ENCODE results near the gene SYT7.

Gene SYT7

DNA sequence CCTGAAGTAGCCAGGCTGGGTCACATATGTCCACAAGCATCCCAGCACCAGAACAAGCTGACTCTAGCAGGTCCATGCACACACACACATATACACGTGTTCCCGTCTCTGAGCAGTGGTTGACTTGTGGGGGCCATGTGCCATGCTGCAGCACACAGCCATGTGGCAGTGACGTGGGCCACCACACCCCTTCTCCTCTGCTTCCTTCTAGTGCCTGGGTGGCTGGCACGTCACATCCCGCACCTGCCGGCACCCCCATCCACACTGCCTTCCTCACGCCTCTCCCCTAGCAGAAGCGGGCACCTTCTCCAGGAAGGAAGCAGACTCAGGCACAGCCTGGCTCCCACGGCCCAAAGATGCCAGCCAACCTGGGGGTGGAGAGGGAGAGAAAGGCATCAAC, 9.5 kb downstream of the SYT7 start (continued):
- TF ChIP-seq, protein P1, sequence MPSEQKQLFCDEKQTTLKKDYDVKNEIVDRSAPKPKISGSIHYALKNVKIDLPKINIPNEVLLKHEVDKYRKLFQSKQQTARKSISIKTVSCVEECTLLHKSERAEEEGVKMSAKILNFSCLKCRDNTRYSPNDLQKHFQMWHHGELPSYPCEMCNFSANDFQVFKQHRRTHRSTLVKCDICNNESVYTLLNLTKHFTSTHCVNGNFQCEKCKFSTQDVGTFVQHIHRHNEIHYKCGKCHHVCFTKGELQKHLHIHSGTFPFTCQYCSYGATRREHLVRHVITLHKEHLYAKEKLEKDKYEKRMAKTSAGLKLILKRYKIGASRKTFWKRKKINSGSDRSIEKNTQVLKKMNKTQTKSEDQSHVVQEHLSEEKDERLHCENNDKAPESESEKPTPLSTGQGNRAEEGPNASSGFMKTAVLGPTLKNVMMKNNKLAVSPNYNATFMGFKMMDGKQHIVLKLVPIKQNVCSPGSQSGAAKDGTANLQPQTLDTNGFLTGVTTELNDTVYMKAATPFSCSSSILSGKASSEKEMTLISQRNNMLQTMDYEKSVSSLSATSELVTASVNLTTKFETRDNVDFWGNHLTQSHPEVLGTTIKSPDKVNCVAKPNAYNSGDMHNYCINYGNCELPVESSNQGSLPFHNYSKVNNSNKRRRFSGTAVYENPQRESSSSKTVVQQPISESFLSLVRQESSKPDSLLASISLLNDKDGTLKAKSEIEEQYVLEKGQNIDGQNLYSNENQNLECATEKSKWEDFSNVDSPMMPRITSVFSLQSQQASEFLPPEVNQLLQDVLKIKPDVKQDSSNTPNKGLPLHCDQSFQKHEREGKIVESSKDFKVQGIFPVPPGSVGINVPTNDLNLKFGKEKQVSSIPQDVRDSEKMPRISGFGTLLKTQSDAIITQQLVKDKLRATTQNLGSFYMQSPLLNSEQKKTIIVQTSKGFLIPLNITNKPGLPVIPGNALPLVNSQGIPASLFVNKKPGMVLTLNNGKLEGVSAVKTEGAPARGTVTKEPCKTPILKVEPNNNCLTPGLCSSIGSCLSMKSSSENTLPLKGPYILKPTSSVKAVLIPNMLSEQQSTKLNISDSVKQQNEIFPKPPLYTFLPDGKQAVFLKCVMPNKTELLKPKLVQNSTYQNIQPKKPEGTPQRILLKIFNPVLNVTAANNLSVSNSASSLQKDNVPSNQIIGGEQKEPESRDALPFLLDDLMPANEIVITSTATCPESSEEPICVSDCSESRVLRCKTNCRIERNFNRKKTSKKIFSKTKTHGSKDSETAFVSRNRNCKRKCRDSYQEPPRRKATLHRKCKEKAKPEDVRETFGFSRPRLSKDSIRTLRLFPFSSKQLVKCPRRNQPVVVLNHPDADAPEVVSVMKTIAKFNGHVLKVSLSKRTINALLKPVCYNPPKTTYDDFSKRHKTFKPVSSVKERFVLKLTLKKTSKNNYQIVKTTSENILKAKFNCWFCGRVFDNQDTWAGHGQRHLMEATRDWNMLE (tag by site-specific recombination; conservative IDR thresholded peaks at IDR 0.05; ENCODE audit: low read depth), result no peak
- no peak for TF ChIP-seq ZFHX2 (tag by site-specific recombination; conservative IDR thresholded peaks at IDR 0.05)
- TF ChIP-seq ZNF394 (tag by site-specific recombination; IDR thresholded peaks at IDR 0.05; ENCODE audit: borderline replicate concordance), result no peak
- no peak for TF ChIP-seq ZNF426 (tag by site-specific recombination; IDR thresholded peaks at IDR 0.05)
- no peak for TF ChIP-seq ZNF24 (tag by site-specific recombination; IDR thresholded peaks at IDR 0.05)
- TF ChIP-seq ZNF701 (tag by site-specific recombination; IDR thresholded peaks at IDR 0.05), result no peak
- TF ChIP-seq ZFP3 (tag by site-specific recombination; IDR thresholded peaks at IDR 0.05; ENCODE audit: low read depth), result no peak
- TF ChIP-seq, protein P2, sequence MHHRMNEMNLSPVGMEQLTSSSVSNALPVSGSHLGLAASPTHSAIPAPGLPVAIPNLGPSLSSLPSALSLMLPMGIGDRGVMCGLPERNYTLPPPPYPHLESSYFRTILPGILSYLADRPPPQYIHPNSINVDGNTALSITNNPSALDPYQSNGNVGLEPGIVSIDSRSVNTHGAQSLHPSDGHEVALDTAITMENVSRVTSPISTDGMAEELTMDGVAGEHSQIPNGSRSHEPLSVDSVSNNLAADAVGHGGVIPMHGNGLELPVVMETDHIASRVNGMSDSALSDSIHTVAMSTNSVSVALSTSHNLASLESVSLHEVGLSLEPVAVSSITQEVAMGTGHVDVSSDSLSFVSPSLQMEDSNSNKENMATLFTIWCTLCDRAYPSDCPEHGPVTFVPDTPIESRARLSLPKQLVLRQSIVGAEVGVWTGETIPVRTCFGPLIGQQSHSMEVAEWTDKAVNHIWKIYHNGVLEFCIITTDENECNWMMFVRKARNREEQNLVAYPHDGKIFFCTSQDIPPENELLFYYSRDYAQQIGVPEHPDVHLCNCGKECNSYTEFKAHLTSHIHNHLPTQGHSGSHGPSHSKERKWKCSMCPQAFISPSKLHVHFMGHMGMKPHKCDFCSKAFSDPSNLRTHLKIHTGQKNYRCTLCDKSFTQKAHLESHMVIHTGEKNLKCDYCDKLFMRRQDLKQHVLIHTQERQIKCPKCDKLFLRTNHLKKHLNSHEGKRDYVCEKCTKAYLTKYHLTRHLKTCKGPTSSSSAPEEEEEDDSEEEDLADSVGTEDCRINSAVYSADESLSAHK (tag by site-specific recombination; IDR thresholded peaks at IDR 0.05), result no peak
- TF ChIP-seq, protein P3, sequence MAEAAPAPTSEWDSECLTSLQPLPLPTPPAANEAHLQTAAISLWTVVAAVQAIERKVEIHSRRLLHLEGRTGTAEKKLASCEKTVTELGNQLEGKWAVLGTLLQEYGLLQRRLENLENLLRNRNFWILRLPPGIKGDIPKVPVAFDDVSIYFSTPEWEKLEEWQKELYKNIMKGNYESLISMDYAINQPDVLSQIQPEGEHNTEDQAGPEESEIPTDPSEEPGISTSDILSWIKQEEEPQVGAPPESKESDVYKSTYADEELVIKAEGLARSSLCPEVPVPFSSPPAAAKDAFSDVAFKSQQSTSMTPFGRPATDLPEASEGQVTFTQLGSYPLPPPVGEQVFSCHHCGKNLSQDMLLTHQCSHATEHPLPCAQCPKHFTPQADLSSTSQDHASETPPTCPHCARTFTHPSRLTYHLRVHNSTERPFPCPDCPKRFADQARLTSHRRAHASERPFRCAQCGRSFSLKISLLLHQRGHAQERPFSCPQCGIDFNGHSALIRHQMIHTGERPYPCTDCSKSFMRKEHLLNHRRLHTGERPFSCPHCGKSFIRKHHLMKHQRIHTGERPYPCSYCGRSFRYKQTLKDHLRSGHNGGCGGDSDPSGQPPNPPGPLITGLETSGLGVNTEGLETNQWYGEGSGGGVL (tag by site-specific recombination; IDR thresholded peaks at IDR 0.05), result no peak
- TF ChIP-seq, protein P4, sequence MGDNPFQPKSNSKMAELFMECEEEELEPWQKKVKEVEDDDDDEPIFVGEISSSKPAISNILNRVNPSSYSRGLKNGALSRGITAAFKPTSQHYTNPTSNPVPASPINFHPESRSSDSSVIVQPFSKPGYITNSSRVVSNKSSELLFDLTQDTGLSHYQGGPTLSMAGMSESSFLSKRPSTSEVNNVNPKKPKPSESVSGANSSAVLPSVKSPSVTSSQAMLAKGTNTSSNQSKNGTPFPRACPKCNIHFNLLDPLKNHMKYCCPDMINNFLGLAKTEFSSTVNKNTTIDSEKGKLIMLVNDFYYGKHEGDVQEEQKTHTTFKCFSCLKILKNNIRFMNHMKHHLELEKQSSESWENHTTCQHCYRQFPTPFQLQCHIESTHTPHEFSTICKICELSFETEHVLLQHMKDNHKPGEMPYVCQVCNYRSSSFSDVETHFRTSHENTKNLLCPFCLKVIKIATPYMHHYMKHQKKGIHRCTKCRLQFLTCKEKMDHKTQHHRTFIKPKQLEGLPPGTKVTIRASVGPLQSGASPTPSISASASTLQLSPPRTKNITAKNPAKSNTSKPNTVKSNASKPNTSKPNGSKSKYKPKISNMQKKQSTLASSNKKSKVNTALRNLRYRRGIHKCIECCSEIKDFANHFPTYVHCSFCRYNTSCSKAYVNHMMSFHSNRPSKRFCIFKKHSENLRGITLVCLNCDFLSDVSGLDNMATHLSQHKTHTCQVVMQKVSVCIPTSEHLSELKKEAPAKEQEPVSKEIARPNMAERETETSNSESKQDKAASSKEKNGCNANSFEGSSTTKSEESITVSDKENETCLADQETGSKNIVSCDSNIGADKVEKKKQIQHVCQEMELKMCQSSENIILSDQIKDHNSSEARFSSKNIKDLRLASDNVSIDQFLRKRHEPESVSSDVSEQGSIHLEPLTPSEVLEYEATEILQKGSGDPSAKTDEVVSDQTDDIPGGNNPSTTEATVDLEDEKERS (tag by site-specific recombination; IDR thresholded peaks at IDR 0.05), result no peak
- TF ChIP-seq ZNF10 (tag by site-specific recombination; IDR thresholded peaks at IDR 0.05), result no peak
- TF ChIP-seq ZNF214 (tag by site-specific recombination; IDR thresholded peaks at IDR 0.05; ENCODE audit: borderline replicate concordance), result no peak

- Histone ChIP-seq H3K4me1 (ENCODE audit: control insufficient read depth, insufficient read depth, low read length) (no peaks in the 10 kb centered on the region), H3K9me3 (ENCODE audit: control insufficient read depth, insufficient read depth, low read depth, low read length) (no peaks in the 10 kb centered on the region), H3K4me3 (ENCODE audit: low read depth, low read length) (no peak overlapping the region), H3K27ac (ENCODE audit: extremely low read depth, low read depth, low read length) (no peak overlapping the region), H3K36me3 (ENCODE audit: control insufficient read depth in 2 of 2, insufficient read depth in 1 of 2, low read length in 2 of 2) (no peaks in the 10 kb centered on the region)
- no peak for TF ChIP-seq ZFP41 (tag by site-specific recombination; IDR thresholded peaks at IDR 0.05; ENCODE audit: borderline replicate concordance)
- TF ChIP-seq ZFHX2 (tag by site-specific recombination; conservative IDR thresholded peaks at IDR 0.05), result 0 out of 2 replicates have a peak, but pooled peaks have one; percentile 10
- no peak for TF ChIP-seq ZNF513 (tag by site-specific recombination; IDR thresholded peaks at IDR 0.05)
- POLR2A ChIA-PET, result no interaction called here
- CTCF ChIA-PET, result interaction anchor here (1.2 kb wide), 1 partner anchor 11 kb away, joined by 6 read pairs; no protein-coding TSS in a partner anchor
Observed at GRCh38 chr11:61569701-61570100, 11.2 kb downstream of the SYT7 start.
